HepG2 (cell line): ENCODE data around the gene SLC13A5. TPM values are rescaled to one million over a fixed set of nuclear protein-coding genes. Genes with fewer than 3 reads are reported as not detected.

Source experiments
- ASH2L ChIP-seq: fragments of 300-600, 200-600 bp; sonication (generic); IDR thresholded peaks from 2 replicates; pipeline ENCODE4 v1.7.0; 2017; ENCODE audit warnings: low read depth, mild to moderate bottlenecking, moderate library complexity, mixed read lengths, low read length; ENCODE audit not compliant: insufficient read length
- FOXJ3 ChIP-seq: sonication (generic); formaldehyde crosslinking; IDR thresholded peaks from 2 replicates; pipeline ENCODE4 v1.4.0; 2020; ENCODE audit warnings: missing genetic modification reagents, mild to moderate bottlenecking, borderline replicate concordance
- RAD21 ChIP-seq: fragments of 450-650 bp; formaldehyde crosslinking; IDR thresholded peaks from 2 replicates; pipeline ENCODE4 v1.5.0; 2020; ENCODE audit warnings: mild to moderate bottlenecking
- REPIN1 ChIP-seq: sonication (generic); formaldehyde crosslinking; IDR thresholded peaks from 2 replicates; pipeline ENCODE4 v1.8.0; 2022; ENCODE audit warnings: missing genetic modification reagents, low read depth, mild to moderate bottlenecking, borderline replicate concordance
- RFX3 ChIP-seq: IDR thresholded peaks from 2 replicates; pipeline ENCODE4 v1.6.1; 2016; ENCODE audit warnings: missing biosample characterization, missing genetic modification reagents
- RORA ChIP-seq: sonication (generic); formaldehyde crosslinking; IDR thresholded peaks from 2 replicates; pipeline ENCODE4 v1.5.0; 2020; ENCODE audit warnings: mild to moderate bottlenecking, missing genetic modification reagents, moderate library complexity
- SIX4 ChIP-seq: sonication (generic); formaldehyde crosslinking; IDR thresholded peaks from 2 replicates; pipeline ENCODE4 v1.4.0; 2020; ENCODE audit warnings: missing genetic modification reagents
- SOX6 ChIP-seq, 2 experiments: fragments of 450-650 bp in 1 of 2; sonication (generic) in 1 of 2; formaldehyde crosslinking in 1 of 2; IDR thresholded peaks; 2 replicates each; pipeline versions ENCODE4 v1.4.0 to v1.6.1; 2017 to 2020; ENCODE audit warnings: antibody characterized with exemption in 1 of 2, mild to moderate bottlenecking in 1 of 2, missing genetic modification reagents in 1 of 2
- ZNF143 ChIP-seq: sonication (generic); formaldehyde crosslinking; IDR thresholded peaks from 2 replicates; pipeline ENCODE4 v1.4.0; 2020; ENCODE audit warnings: missing genetic modification reagents
- polyA plus RNA-seq, 8 experiments: library from polyadenylated mRNA; depleted of rRNA in 3 of 8; stranded (reverse) in 7 of 8; unstranded in 1 of 8; fragments of >200 nt; fragmentation: Illumina TruSeq in 4 of 8; extraction: Trizol in 4 of 8; gene quantifications; 2 replicates each; pipeline versions ENCODE4 v1.2.1 to v1.2.3, GENCODE V29; 2011 to 2016; ENCODE audit warnings: low read depth in 4 of 8, missing spikeins in 1 of 8, mixed read lengths in 1 of 8; ENCODE audit not compliant: insufficient read depth in 1 of 8
- total RNA-seq, 5 experiments: library from RNA; depleted of rRNA; stranded (reverse); fragments of >200 nt; fragmentation: Illumina TruSeq; extraction: Trizol; gene quantifications; 2 replicates each; pipeline ENCODE4 v1.2.3, GENCODE V29; 2016; ENCODE audit warnings: low read depth in 1 of 5
- TF ChIP-seq, protein P1 (sequence below): IDR thresholded peaks from 2 replicates; pipeline ENCODE4 v1.6.1; 2016; ENCODE audit warnings: low read depth, borderline replicate concordance
- TF ChIP-seq, protein P2 (sequence below): sonication (generic); formaldehyde crosslinking; IDR thresholded peaks from 2 replicates; pipeline ENCODE4 v1.5.1; 2020; ENCODE audit warnings: mild to moderate bottlenecking, missing genetic modification reagents
- TF ChIP-seq, protein P3 (sequence below): sonication (generic); formaldehyde crosslinking; IDR thresholded peaks from 2 replicates; pipeline ENCODE4 v1.8.0; 2022; ENCODE audit warnings: mild to moderate bottlenecking, missing genetic modification reagents; ENCODE audit not compliant: insufficient replicate concordance
- TF ChIP-seq, protein P4 (sequence below): sonication (generic); formaldehyde crosslinking; conservative IDR thresholded peaks from 2 replicates; pipeline ENCODE4 v1.4.0; 2020; ENCODE audit warnings: missing genetic modification reagents
- TF ChIP-seq, protein P5 (sequence below): IDR thresholded peaks from 2 replicates; pipeline ENCODE4 v1.6.1; 2018; ENCODE audit warnings: missing genetic modification reagents
- TF ChIP-seq, protein P6 (sequence below): sonication (generic); formaldehyde crosslinking; IDR thresholded peaks from 2 replicates; pipeline ENCODE4 v1.5.0; 2020; ENCODE audit warnings: mild to moderate bottlenecking, missing genetic modification reagents, borderline replicate concordance

Gene SLC13A5
- total and polyA plus RNA-seq, 2 of the 13 experiments (the other 11 are each of a cell fraction or from before 2014, with no cell fraction given) = 42.8 to 310 TPM

DNA sequence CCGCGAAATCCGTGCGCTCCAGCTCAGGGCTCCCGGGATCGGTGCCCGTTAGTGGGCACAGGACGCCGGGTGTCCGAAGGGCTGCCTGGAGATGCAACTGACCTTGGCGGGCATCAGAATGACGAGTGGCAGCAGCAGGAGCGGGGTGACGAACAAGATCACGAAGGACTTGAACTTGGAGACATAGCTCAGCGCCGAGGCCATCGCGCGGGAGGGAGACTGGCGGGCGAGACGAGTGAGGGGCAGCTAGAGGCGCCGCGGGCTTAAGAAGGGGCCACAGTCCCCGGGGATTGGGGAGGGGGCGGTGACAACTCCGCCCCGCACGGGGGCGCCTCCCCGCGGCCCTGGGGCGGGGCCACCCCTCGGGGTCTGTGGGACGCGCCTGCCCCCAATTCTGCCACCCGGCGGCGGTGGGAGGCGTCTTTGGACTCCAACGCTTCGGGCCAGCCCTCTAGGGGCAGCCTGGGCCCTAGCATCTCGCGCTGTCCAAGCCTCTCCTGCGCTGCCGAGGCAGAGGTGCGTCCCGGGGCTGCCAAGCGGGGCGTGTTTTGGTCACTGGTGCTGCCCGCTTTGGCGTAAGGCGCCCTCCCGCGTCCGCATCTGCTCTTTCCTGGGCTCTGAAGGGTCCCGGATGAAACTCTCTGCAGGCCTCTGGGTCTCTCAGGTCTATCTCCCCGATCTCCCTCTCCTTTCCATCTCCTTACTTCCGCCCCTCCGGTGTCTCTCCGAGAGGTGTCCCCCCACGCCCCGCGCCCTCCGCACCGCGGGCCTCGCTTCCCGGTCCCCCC is at the start of gene SLC13A5 (continued):
- TF ChIP-seq RORA (CRISPR knock-in tag) (no peak), SOX6 (IDR thresholded peaks at IDR 0.05) (no peak), SOX6 (CRISPR knock-in tag; IDR thresholded peaks at IDR 0.05) (peak; percentile 79), FOXJ3 (CRISPR knock-in tag) (peak; percentile 49; the same call in 1 of the 2 replicates), RAD21 (peak; percentile 92), ZNF143 (peak; percentile 35; the same call in 1 of the 2 replicates), REPIN1 (peak; percentile 89), RFX3 (no peak), ASH2L (peak; percentile 58), SIX4 (CRISPR knock-in tag) (0 out of 2 replicates have a peak, but pooled peaks have one; percentile 28)
- TF ChIP-seq, protein P1, sequence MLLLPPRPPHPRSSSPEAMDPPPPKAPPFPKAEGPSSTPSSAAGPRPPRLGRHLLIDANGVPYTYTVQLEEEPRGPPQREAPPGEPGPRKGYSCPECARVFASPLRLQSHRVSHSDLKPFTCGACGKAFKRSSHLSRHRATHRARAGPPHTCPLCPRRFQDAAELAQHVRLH (CRISPR knock-in tag) = peak; percentile 57
- TF ChIP-seq, protein P2, sequence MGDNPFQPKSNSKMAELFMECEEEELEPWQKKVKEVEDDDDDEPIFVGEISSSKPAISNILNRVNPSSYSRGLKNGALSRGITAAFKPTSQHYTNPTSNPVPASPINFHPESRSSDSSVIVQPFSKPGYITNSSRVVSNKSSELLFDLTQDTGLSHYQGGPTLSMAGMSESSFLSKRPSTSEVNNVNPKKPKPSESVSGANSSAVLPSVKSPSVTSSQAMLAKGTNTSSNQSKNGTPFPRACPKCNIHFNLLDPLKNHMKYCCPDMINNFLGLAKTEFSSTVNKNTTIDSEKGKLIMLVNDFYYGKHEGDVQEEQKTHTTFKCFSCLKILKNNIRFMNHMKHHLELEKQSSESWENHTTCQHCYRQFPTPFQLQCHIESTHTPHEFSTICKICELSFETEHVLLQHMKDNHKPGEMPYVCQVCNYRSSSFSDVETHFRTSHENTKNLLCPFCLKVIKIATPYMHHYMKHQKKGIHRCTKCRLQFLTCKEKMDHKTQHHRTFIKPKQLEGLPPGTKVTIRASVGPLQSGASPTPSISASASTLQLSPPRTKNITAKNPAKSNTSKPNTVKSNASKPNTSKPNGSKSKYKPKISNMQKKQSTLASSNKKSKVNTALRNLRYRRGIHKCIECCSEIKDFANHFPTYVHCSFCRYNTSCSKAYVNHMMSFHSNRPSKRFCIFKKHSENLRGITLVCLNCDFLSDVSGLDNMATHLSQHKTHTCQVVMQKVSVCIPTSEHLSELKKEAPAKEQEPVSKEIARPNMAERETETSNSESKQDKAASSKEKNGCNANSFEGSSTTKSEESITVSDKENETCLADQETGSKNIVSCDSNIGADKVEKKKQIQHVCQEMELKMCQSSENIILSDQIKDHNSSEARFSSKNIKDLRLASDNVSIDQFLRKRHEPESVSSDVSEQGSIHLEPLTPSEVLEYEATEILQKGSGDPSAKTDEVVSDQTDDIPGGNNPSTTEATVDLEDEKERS (CRISPR knock-in tag) = 0 out of 2 replicates have a peak, but pooled peaks have one; percentile 43
- TF ChIP-seq, protein P3, sequence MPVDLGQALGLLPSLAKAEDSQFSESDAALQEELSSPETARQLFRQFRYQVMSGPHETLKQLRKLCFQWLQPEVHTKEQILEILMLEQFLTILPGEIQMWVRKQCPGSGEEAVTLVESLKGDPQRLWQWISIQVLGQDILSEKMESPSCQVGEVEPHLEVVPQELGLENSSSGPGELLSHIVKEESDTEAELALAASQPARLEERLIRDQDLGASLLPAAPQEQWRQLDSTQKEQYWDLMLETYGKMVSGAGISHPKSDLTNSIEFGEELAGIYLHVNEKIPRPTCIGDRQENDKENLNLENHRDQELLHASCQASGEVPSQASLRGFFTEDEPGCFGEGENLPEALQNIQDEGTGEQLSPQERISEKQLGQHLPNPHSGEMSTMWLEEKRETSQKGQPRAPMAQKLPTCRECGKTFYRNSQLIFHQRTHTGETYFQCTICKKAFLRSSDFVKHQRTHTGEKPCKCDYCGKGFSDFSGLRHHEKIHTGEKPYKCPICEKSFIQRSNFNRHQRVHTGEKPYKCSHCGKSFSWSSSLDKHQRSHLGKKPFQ (CRISPR knock-in tag) = peak; percentile 58
- TF ChIP-seq, protein P4, sequence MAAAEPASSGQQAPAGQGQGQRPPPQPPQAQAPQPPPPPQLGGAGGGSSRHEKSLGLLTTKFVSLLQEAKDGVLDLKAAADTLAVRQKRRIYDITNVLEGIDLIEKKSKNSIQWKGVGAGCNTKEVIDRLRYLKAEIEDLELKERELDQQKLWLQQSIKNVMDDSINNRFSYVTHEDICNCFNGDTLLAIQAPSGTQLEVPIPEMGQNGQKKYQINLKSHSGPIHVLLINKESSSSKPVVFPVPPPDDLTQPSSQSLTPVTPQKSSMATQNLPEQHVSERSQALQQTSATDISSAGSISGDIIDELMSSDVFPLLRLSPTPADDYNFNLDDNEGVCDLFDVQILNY (CRISPR knock-in tag) = 0 out of 2 replicates have a peak, but pooled peaks have one; percentile 38
- TF ChIP-seq, protein P5, sequence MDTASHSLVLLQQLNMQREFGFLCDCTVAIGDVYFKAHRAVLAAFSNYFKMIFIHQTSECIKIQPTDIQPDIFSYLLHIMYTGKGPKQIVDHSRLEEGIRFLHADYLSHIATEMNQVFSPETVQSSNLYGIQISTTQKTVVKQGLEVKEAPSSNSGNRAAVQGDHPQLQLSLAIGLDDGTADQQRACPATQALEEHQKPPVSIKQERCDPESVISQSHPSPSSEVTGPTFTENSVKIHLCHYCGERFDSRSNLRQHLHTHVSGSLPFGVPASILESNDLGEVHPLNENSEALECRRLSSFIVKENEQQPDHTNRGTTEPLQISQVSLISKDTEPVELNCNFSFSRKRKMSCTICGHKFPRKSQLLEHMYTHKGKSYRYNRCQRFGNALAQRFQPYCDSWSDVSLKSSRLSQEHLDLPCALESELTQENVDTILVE (CRISPR knock-in tag) = peak; percentile 67
- TF ChIP-seq, protein P6, sequence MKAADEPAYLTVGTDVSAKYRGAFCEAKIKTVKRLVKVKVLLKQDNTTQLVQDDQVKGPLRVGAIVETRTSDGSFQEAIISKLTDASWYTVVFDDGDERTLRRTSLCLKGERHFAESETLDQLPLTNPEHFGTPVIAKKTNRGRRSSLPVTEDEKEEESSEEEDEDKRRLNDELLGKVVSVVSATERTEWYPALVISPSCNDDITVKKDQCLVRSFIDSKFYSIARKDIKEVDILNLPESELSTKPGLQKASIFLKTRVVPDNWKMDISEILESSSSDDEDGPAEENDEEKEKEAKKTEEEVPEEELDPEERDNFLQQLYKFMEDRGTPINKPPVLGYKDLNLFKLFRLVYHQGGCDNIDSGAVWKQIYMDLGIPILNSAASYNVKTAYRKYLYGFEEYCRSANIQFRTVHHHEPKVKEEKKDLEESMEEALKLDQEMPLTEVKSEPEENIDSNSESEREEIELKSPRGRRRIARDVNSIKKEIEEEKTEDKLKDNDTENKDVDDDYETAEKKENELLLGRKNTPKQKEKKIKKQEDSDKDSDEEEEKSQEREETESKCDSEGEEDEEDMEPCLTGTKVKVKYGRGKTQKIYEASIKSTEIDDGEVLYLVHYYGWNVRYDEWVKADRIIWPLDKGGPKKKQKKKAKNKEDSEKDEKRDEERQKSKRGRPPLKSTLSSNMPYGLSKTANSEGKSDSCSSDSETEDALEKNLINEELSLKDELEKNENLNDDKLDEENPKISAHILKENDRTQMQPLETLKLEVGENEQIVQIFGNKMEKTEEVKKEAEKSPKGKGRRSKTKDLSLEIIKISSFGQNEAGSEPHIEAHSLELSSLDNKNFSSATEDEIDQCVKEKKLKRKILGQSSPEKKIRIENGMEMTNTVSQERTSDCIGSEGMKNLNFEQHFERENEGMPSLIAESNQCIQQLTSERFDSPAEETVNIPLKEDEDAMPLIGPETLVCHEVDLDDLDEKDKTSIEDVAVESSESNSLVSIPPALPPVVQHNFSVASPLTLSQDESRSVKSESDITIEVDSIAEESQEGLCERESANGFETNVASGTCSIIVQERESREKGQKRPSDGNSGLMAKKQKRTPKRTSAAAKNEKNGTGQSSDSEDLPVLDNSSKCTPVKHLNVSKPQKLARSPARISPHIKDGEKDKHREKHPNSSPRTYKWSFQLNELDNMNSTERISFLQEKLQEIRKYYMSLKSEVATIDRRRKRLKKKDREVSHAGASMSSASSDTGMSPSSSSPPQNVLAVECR (CRISPR knock-in tag) = peak; percentile 57; the same call in 1 of the 2 replicates
